H9 (cell line): ENCODE results near the gene FAM20A. TPM values are rescaled to one million over a fixed set of nuclear protein-coding genes. Genes with fewer than 3 reads are reported as not detected.

Experiments used
- DNase-seq: peaks from one replicate; pipeline ENCODE4 v3.0.0-alpha.2; 2017
- H2AFZ ChIP-seq: one replicate; pipeline ENCODE4 v1.6.1; 2013; ENCODE audit warnings: mild to moderate bottlenecking, low read length, control low read depth, moderate library complexity
- H2AK5ac ChIP-seq: 2 replicates; pipeline ENCODE4 v1.6.1; 2013; ENCODE audit warnings: low read length, control low read depth, mixed read lengths; ENCODE audit not compliant: insufficient read length
- H2BK120ac ChIP-seq: one replicate; pipeline ENCODE4 v1.6.1; 2013; ENCODE audit warnings: low read depth, mild to moderate bottlenecking, low read length, control low read depth, inconsistent platforms; ENCODE audit not compliant: poor library complexity, severe bottlenecking
- H2BK12ac ChIP-seq: 2 replicates; pipeline ENCODE4 v1.6.1; 2013; ENCODE audit warnings: low read length, control low read depth, mixed read lengths, low read depth; ENCODE audit not compliant: insufficient read length
- H2BK15ac ChIP-seq: 2 replicates; pipeline ENCODE4 v1.6.1; 2013; ENCODE audit warnings: low read depth, low read length, control low read depth
- H2BK20ac ChIP-seq: one replicate; pipeline ENCODE4 v1.6.1; 2013; ENCODE audit warnings: low read depth, mild to moderate bottlenecking, low read length, control low read depth, inconsistent platforms; ENCODE audit not compliant: poor library complexity, severe bottlenecking
- H2BK5ac ChIP-seq: 2 replicates; pipeline ENCODE4 v1.6.1; 2013; ENCODE audit warnings: low read length, control low read depth, mixed read lengths; ENCODE audit not compliant: insufficient read length
- H3K14ac ChIP-seq: 2 replicates; pipeline ENCODE4 v1.6.1; 2013; ENCODE audit warnings: low read length, control low read depth; ENCODE audit not compliant: insufficient read depth
- H3K18ac ChIP-seq: 2 replicates; pipeline ENCODE4 v1.6.1; 2013; ENCODE audit warnings: low read depth, mild to moderate bottlenecking, mixed read lengths, low read length, control low read depth; ENCODE audit not compliant: insufficient read length
- H3K23ac ChIP-seq: 2 replicates; pipeline ENCODE4 v1.6.1; 2013; ENCODE audit warnings: low read length, control low read depth, mixed read lengths, low read depth; ENCODE audit not compliant: insufficient read length
- H3K23me2 ChIP-seq: 2 replicates; pipeline ENCODE4 v1.6.1; 2013; ENCODE audit warnings: low read depth, mild to moderate bottlenecking, mixed read lengths, low read length, control low read depth; ENCODE audit not compliant: insufficient read length, poor library complexity, severe bottlenecking
- H3K27ac ChIP-seq: 2 replicates; pipeline ENCODE4 v1.5.1; 2013; ENCODE audit warnings: low read length, control low read depth, mixed read lengths, low read depth; ENCODE audit not compliant: insufficient read length
- H3K27me3 ChIP-seq: 2 replicates; pipeline ENCODE4 v1.6.1; 2013; ENCODE audit warnings: low read length, control low read depth, inconsistent platforms; ENCODE audit not compliant: insufficient read depth
- H3K4ac ChIP-seq: 2 replicates; pipeline ENCODE4 v1.6.1; 2013; ENCODE audit warnings: low read depth, mild to moderate bottlenecking, control low read depth, inconsistent platforms, low read length, moderate library complexity
- H3K4me1 ChIP-seq: 2 replicates; pipeline ENCODE4 v1.6.1; 2013; ENCODE audit warnings: low read length, control low read depth, inconsistent platforms; ENCODE audit not compliant: insufficient read depth
- H3K4me2 ChIP-seq: 2 replicates; pipeline ENCODE4 v1.6.1; 2013; ENCODE audit warnings: low read length, control low read depth, mixed read lengths; ENCODE audit not compliant: insufficient read length, insufficient read depth
- H3K56ac ChIP-seq: 2 replicates; pipeline ENCODE4 v1.6.1; 2013; ENCODE audit warnings: low read depth, mild to moderate bottlenecking, mixed read lengths, low read length, control low read depth; ENCODE audit not compliant: insufficient read length
- H3K79me1 ChIP-seq: 2 replicates; pipeline ENCODE4 v1.6.1; 2013; ENCODE audit warnings: low read depth, mild to moderate bottlenecking, moderate library complexity, low read length, control low read depth, inconsistent platforms; ENCODE audit not compliant: insufficient read depth, poor library complexity, severe bottlenecking
- H3K79me2 ChIP-seq: 2 replicates; pipeline ENCODE4 v1.6.1; 2013; ENCODE audit warnings: low read length, control low read depth, inconsistent platforms; ENCODE audit not compliant: insufficient read depth
- H3K9ac ChIP-seq: 2 replicates; pipeline ENCODE4 v1.6.1; 2013; ENCODE audit warnings: low read length, control low read depth, mixed read lengths; ENCODE audit not compliant: insufficient read length; ENCODE audit errors: extremely low read depth
- H3K9me3 ChIP-seq: one replicate; pipeline ENCODE4 v1.6.1; 2013; ENCODE audit warnings: low read depth, low read length, inconsistent platforms; ENCODE audit not compliant: control insufficient read depth
- H3T11ph ChIP-seq: one replicate; pipeline ENCODE4 v1.6.1; 2013; ENCODE audit warnings: mild to moderate bottlenecking, low read length, control low read depth, inconsistent platforms
- H4K20me1 ChIP-seq: one replicate; pipeline ENCODE4 v1.6.1; 2013; ENCODE audit not compliant: control insufficient read depth, insufficient read length, insufficient read depth
- H4K5ac ChIP-seq: 2 replicates; pipeline ENCODE4 v1.6.1; 2013; ENCODE audit warnings: low read depth, mild to moderate bottlenecking, mixed read lengths, low read length, control low read depth; ENCODE audit not compliant: insufficient read length
- H4K8ac ChIP-seq: replicated peaks from 2 replicates; pipeline ENCODE4 v1.6.1; 2013; ENCODE audit warnings: low read length, control low read depth, mixed read lengths, low read depth; ENCODE audit not compliant: insufficient read length
- H4K91ac ChIP-seq: 2 replicates; pipeline ENCODE4 v1.6.1; 2013; ENCODE audit warnings: low read depth, mild to moderate bottlenecking, moderate library complexity, mixed read lengths, low read length, control low read depth; ENCODE audit not compliant: insufficient read length
- H3K27ac Mint-ChIP-seq, 3 experiments: 2 replicates in 2 of 3; 3 replicates in 1 of 3; pipeline ENCODE4 v1.8.0; 2020 to 2021; ENCODE audit warnings: mixed read lengths in 3 of 3, mild to moderate bottlenecking in 1 of 3, moderate library complexity in 1 of 3
- H3K27me3 Mint-ChIP-seq: 2 replicates; pipeline ENCODE4 v1.8.0; 2021; ENCODE audit warnings: low read depth, mild to moderate bottlenecking, moderate library complexity, mixed read lengths
- H3K36me3 Mint-ChIP-seq, 3 experiments: 2 replicates in 2 of 3; 3 replicates in 1 of 3; pipeline ENCODE4 v1.8.0; 2020 to 2021; ENCODE audit warnings: low read depth in 3 of 3, mixed read lengths in 3 of 3; ENCODE audit not compliant: insufficient read depth in 1 of 3
- H3K4me1 Mint-ChIP-seq, 2 experiments: 2 replicates each; pipeline ENCODE4 v1.8.0; 2020; ENCODE audit warnings: mixed read lengths in 2 of 2
- H3K4me3 Mint-ChIP-seq, 2 experiments: 2 replicates in 1 of 2; 3 replicates in 1 of 2; pipeline ENCODE4 v1.8.0; 2020 to 2021; ENCODE audit warnings: mild to moderate bottlenecking in 2 of 2, mixed read lengths in 2 of 2, moderate library complexity in 1 of 2
- H3K9me3 Mint-ChIP-seq, 2 experiments: 2 replicates in 1 of 2; 3 replicates in 1 of 2; pipeline ENCODE4 v1.8.0; 2020; ENCODE audit warnings: mild to moderate bottlenecking in 2 of 2, mixed read lengths in 2 of 2, moderate library complexity in 1 of 2
- WGBS: extraction: QIAGEN DNeasy Blood & Tissue Kit; methylation state at CpG from one replicate; pipeline ENCODE4 v1.1.7; 2013; ENCODE audit warnings: missing lambda C conversion rate, low lambda C conversion rate, mixed read lengths; ENCODE audit not compliant: insufficient read length; ENCODE audit errors: extremely low coverage; 5-methylcytosine and 5-hydroxymethylcytosine counted together
- total RNA-seq: library from RNA; stranded (reverse); gene quantifications from 2 replicates; pipeline ENCODE4 v1.2.1, GENCODE V29; 2021
- TF ChIP-seq, protein P1 (sequence below): fragments of 200-600 bp; sonication (generic); conservative IDR thresholded peaks from 3 replicates; pipeline ENCODE4 v1.8.0; 2021; ENCODE audit warnings: antibody characterized with exemption, mild to moderate bottlenecking

Gene FAM20A
- total RNA-seq, 1 experiment from 2014 or later: 34.4 TPM

GRCh38 chr17:68498479-68499326 lies 102.5 kb downstream of the FAM20A start:
- Histone ChIP-seq H4K91ac (no peak overlapping the region), H3T11ph (no peak overlapping the region), H3K79me1 (no peaks in the 10 kb centered on the region), H3K9ac (no peak overlapping the region), H3K23me2 (no peaks in the 10 kb centered on the region), H2BK15ac (no peak overlapping the region), H3K4ac (no peak overlapping the region), H3K4me1 (no peaks in the 10 kb centered on the region), H3K14ac (no peak overlapping the region), H4K8ac (no peak overlapping the region), H3K27ac (no peak overlapping the region), H3K23ac (no peak overlapping the region), H2AFZ (no peak overlapping the region), H3K9me3 (no peaks in the 10 kb centered on the region), H3K79me2 (no peaks in the 10 kb centered on the region), H3K4me2 (no peak overlapping the region), H3K56ac (no peak overlapping the region), H2BK120ac (no peak overlapping the region), H2BK20ac (no peak overlapping the region), H3K18ac (no peak overlapping the region), H4K5ac (no peak overlapping the region), H2AK5ac (no peak overlapping the region), H4K20me1 (no peaks in the 10 kb centered on the region), H2BK5ac (no peak overlapping the region), H3K27me3 (no peaks in the 10 kb centered on the region), H2BK12ac (no peak overlapping the region)
- Mint-ChIP-seq H3K9me3 (peaks cover 5 to 6% of the 10 kb centered on the region in 2 experiments), H3K4me3 (no peak overlapping the region), H3K27me3 (no peaks in the 10 kb centered on the region; the same call in 1 of the 2 replicates), H3K4me1 (no peaks in the 10 kb centered on the region), H3K27ac (no peak overlapping the region), H3K36me3 (peaks cover 2 to 6% (median 3%) of the 10 kb centered on the region in 3 experiments; a peak in 4 of 7 replicates)
- no CpG with 5 or more reads among the region's 7 CpGs for WGBS
- no peak for DNase-seq
- TF ChIP-seq, protein P1, sequence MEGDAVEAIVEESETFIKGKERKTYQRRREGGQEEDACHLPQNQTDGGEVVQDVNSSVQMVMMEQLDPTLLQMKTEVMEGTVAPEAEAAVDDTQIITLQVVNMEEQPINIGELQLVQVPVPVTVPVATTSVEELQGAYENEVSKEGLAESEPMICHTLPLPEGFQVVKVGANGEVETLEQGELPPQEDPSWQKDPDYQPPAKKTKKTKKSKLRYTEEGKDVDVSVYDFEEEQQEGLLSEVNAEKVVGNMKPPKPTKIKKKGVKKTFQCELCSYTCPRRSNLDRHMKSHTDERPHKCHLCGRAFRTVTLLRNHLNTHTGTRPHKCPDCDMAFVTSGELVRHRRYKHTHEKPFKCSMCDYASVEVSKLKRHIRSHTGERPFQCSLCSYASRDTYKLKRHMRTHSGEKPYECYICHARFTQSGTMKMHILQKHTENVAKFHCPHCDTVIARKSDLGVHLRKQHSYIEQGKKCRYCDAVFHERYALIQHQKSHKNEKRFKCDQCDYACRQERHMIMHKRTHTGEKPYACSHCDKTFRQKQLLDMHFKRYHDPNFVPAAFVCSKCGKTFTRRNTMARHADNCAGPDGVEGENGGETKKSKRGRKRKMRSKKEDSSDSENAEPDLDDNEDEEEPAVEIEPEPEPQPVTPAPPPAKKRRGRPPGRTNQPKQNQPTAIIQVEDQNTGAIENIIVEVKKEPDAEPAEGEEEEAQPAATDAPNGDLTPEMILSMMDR: no peak
